ENCODE measurements around the gene MED12L.
A peak's percentile ranks its signal among the peaks of the same experiment; 100 is the strongest.

MED12L gene

GRCh38 chr3:151130428-151130827 is 45.0 kb downstream of the MED12L start:
- Histone ChIP-seq H2AFZ (ENCODE audit: low read depth) (no peak overlapping the region), H3K79me2 (ENCODE audit: insufficient read depth, low read depth) (no peaks in the 10 kb centered on the region), H3K4me2 (no peak overlapping the region), H3K4me1 (ENCODE audit: low read depth, poor library complexity, severe bottlenecking) (peaks cover 6% of the 10 kb centered on the region), H3K27ac (no peak overlapping the region), H3K36me3 (ENCODE audit: insufficient read depth) (no peaks in the 10 kb centered on the region), H3K9ac (no peak overlapping the region), H3K4me3 (IDR thresholded peaks at IDR 0.05; ENCODE audit: insufficient read depth, low read depth, low read length) (no peak overlapping the region), H4K20me1 (ENCODE audit: insufficient read depth) (no peaks in the 10 kb centered on the region), H3K27me3 (ENCODE audit: insufficient read depth, low read depth) (no peaks in the 10 kb centered on the region)
- TF ChIP-seq CTCF (conservative IDR thresholded peaks at IDR 0.05; ENCODE audit: low read depth, low read length) = no peak

GRCh38 chr3:151133175-151133574 is 47.7 kb downstream of the MED12L start:
- no peaks in the 10 kb centered on the region for H3K27me3 ChIP-seq (ENCODE audit: insufficient read depth, low read depth)
- TF ChIP-seq CTCF (conservative IDR thresholded peaks at IDR 0.05; ENCODE audit: low read depth, low read length) = no peak
- H4K20me1 ChIP-seq (ENCODE audit: insufficient read depth) = no peaks in the 10 kb centered on the region

GRCh38 chr3:151133917-151134450 is 48.5 kb downstream of the MED12L start:
- no peaks in the 10 kb centered on the region for H4K20me1 ChIP-seq (ENCODE audit: insufficient read depth)
- no peaks in the 10 kb centered on the region for H3K27me3 ChIP-seq (ENCODE audit: insufficient read depth, low read depth)
- no peak overlapping the region for H3K27ac ChIP-seq
- no peak overlapping the region for H3K4me3 ChIP-seq (IDR thresholded peaks at IDR 0.05; ENCODE audit: insufficient read depth, low read depth, low read length)
- no peaks in the 10 kb centered on the region for H3K36me3 ChIP-seq (ENCODE audit: insufficient read depth)
- no peaks in the 10 kb centered on the region for H3K79me2 ChIP-seq (ENCODE audit: insufficient read depth, low read depth)
- no peak overlapping the region for H3K9ac ChIP-seq
- H3K4me1 ChIP-seq (ENCODE audit: low read depth, poor library complexity, severe bottlenecking) = peaks cover 21% of the 10 kb centered on the region
- H2AFZ ChIP-seq (ENCODE audit: low read depth) = no peak overlapping the region
- TF ChIP-seq CTCF (conservative IDR thresholded peaks at IDR 0.05; ENCODE audit: low read depth, low read length) = no peak
- H3K4me2 ChIP-seq = no peak overlapping the region

More at GRCh38 chr3:151133175-151133574, 47.7 kb downstream of the MED12L start:
- Histone ChIP-seq H3K4me3 (IDR thresholded peaks at IDR 0.05; ENCODE audit: insufficient read depth, low read depth, low read length) (no peak overlapping the region), H3K27ac (no peak overlapping the region), H3K36me3 (ENCODE audit: insufficient read depth) (no peaks in the 10 kb centered on the region), H2AFZ (ENCODE audit: low read depth) (no peak overlapping the region), H3K4me2 (no peak overlapping the region), H3K9ac (no peak overlapping the region), H3K79me2 (ENCODE audit: insufficient read depth, low read depth) (no peaks in the 10 kb centered on the region), H3K4me1 (ENCODE audit: low read depth, poor library complexity, severe bottlenecking) (peaks cover 21% of the 10 kb centered on the region)

- Histone ChIP-seq H3K79me2 (ENCODE audit: insufficient read depth, low read depth) (no peaks in the 10 kb centered on the region), H3K36me3 (ENCODE audit: insufficient read depth) (no peaks in the 10 kb centered on the region), H3K27me3 (ENCODE audit: insufficient read depth, low read depth) (no peaks in the 10 kb centered on the region), H3K4me1 (ENCODE audit: low read depth, poor library complexity, severe bottlenecking) (peaks cover 21% of the 10 kb centered on the region), H2AFZ (ENCODE audit: low read depth) (0 out of 2 replicates have a peak overlapping the region, but pooled peaks have one; percentile 9), H3K4me3 (IDR thresholded peaks at IDR 0.05; ENCODE audit: insufficient read depth, low read depth, low read length) (no peak overlapping the region), H3K9ac (no peak overlapping the region), H3K4me2 (peak overlapping the region; percentile 42), H4K20me1 (ENCODE audit: insufficient read depth) (no peaks in the 10 kb centered on the region), H3K27ac (peak overlapping the region; percentile 43)
- no peak for TF ChIP-seq CTCF (conservative IDR thresholded peaks at IDR 0.05; ENCODE audit: low read depth, low read length)
Observed at GRCh38 chr3:151135541-151136337, 50.3 kb downstream of the MED12L start.
